HG02973 (cell line): ENCODE results near the gene VAV3.
"Not testable (repeated sequence)": the region's sequence is repeated elsewhere in the genome, so short reads cannot be mapped to it uniquely, and the experiment has no call there.

Source experiments
- ATAC-seq: cut with Tn5 transposase; IDR thresholded peaks from one replicate; pipeline ENCODE4 v1.9.1; 2021; ENCODE audit warnings: moderate library complexity; ENCODE audit not compliant: unreplicated experiment

Gene VAV3

GRCh38 chr1:107762751-107763390 lies 202.1 kb downstream of the VAV3 start:
- no peak for ATAC-seq

GRCh38 chr1:107760065-107760464 lies 204.9 kb downstream of the VAV3 start:
- no peak for ATAC-seq

GRCh38 chr1:107750364-107750959 lies 214.5 kb downstream of the VAV3 start:
- no peak for ATAC-seq

- ATAC-seq: no peak
Observed at GRCh38 chr1:107748531-107748930, 216.4 kb downstream of the VAV3 start.

- ATAC-seq: no peak
Observed at GRCh38 chr1:107741242-107741641, 223.7 kb downstream of the VAV3 start.

GRCh38 chr1:107740579-107740978 lies 224.4 kb downstream of the VAV3 start:
- no peak for ATAC-seq

GRCh38 chr1:107739651-107740050 lies 225.3 kb downstream of the VAV3 start:
- ATAC-seq: no peak

- ATAC-seq: no peak
Observed at GRCh38 chr1:107739201-107739600, 225.8 kb downstream of the VAV3 start.

- not testable (repeated sequence) for ATAC-seq
Observed at GRCh38 chr1:107733401-107733800, 231.6 kb downstream of the VAV3 start.

- no peak for ATAC-seq
Observed at GRCh38 chr1:107727866-107728265, 237.1 kb downstream of the VAV3 start.

GRCh38 chr1:107726860-107727259 lies 238.1 kb downstream of the VAV3 start:
- no peak for ATAC-seq

- ATAC-seq: no peak
Observed at GRCh38 chr1:107724648-107725047, 240.3 kb downstream of the VAV3 start.

GRCh38 chr1:107720210-107720609 lies 244.8 kb downstream of the VAV3 start:
- ATAC-seq: not testable (repeated sequence)

GRCh38 chr1:107710005-107710404 lies 255.0 kb downstream of the VAV3 start:
- no peak for ATAC-seq

GRCh38 chr1:107707111-107707510 lies 257.9 kb downstream of the VAV3 start:
- ATAC-seq: no peak

- ATAC-seq: no peak
Observed at GRCh38 chr1:107706182-107706581, 258.8 kb downstream of the VAV3 start.

- ATAC-seq: no peak
Observed at GRCh38 chr1:107704911-107705310, 260.1 kb downstream of the VAV3 start.

GRCh38 chr1:107702946-107703571 lies 261.9 kb downstream of the VAV3 start:
- ATAC-seq: no peak

- ATAC-seq: not testable (repeated sequence)
Observed at GRCh38 chr1:107700651-107701050, 264.3 kb downstream of the VAV3 start.

GRCh38 chr1:107698161-107698560 lies 266.8 kb downstream of the VAV3 start:
- ATAC-seq: no peak

- ATAC-seq: no peak
Observed at GRCh38 chr1:107695341-107695740, 269.6 kb downstream of the VAV3 start.

GRCh38 chr1:107692580-107693345 lies 272.2 kb downstream of the VAV3 start:
- ATAC-seq: no peak
